AG09319 (cell line): ENCODE results near the gene CPNE9.

Experiments
- DNase-seq: peaks from one replicate; pipeline ENCODE4 v3.0.0-alpha.2; 2010; ENCODE audit warnings: low read depth; ENCODE audit errors: extremely low read depth
- CTCF ChIP-seq: IDR thresholded peaks from 2 replicates; pipeline ENCODE4 v1.5.1; 2011; ENCODE audit warnings: low read depth, mild to moderate bottlenecking, inconsistent platforms, low read length, moderate library complexity

CPNE9 gene

GRCh38 chr3:9695345-9695744 lies 8.3 kb upstream of the CPNE9 start:
- DNase-seq: no peak
- TF ChIP-seq CTCF: no peak

DNA sequence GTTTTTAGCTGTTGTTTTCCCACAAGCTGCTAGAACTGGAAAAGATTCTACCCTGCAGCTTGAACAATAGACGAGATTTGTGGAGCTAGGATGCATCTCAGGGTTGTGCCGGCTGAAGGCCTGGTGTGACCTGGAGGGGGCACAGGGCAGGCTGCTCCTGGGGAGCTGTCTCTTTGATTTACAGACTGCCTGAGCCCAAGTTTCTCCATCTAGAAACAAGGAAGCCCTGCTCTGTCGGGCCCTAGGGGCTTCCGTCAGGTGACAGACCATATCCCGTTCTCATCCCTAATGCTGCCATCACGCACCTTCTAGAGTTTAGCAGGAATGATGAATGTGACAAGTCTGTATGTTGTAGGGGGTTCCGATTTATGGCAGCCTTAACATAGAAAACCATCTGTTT lies 7.9 kb upstream of the CPNE9 start:
- TF ChIP-seq CTCF: no peak
- DNase-seq: no peak

- no peak for DNase-seq
- no peak for TF ChIP-seq CTCF
Measured at GRCh38 chr3:9696480-9697220, 7.0 kb upstream of the CPNE9 start.

DNA sequence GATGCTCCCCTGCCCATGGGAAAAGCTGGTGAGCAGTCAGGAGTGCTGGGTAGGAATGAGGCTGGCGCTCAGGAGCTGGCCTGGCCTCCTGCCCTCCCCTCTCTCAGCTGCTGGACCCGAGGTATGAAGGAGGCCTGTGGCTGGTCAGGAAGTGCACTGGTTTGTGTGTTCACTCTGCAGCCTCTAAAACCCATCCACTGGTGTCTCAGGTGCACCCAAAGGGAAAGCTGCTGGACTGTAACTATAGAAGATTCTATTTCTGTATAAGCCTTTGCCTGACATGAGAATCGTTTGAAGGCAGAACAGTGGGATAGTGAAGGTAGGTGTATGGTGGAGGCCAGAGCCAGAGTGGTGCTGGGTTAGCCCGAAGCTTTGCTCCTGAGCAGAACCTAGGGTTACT lies 5.7 kb upstream of the CPNE9 start:
- no peak for TF ChIP-seq CTCF

GRCh38 chr3:9698293-9698692 lies 5.3 kb upstream of the CPNE9 start:
- DNase-seq: no peak
- TF ChIP-seq CTCF: no peak

More for the DNA sequence above, 5.7 kb upstream of the CPNE9 start:
- DNase-seq: no peak

DNA sequence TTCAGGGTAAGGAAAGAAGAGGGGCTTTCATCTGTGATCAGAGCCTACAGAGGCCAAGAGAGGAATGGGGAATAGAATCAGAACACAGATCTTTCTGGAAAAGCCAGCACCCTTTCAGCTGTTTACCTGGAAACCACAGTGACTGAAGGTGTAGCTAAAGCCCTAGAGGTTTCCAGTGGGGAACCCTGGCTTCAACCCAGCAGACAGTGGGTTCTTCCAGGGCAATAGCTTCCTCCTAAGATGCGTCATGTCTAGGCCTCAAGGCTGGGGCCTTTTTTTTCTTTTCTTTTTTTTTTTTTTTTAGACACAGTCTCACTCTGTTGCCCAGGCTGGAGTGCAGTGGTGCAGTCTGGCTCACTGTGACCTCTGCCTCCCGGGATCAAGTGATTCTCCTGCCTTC lies 3.1 kb upstream of the CPNE9 start:
- no peak for DNase-seq
- no peak for TF ChIP-seq CTCF

DNA sequence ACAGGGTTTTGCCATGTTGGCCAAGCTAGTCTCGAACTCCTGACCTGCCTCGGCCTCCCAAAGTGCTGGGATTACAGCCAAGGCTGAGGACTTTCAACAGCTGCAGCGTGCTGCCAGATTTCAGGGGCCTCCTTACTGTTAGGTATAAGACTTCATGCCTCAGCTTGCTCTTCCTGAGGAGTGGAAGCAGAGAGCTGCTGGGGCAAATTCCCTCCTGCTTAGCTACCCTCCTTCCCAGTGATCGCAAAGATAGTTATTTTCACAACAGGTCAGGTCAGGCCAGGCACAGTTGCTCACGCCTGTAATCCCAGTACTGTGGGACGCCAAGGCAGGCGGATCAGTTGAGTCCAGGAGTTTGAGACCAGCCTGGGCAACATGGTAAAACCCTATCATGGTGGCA lies 2.6 kb upstream of the CPNE9 start:
- TF ChIP-seq CTCF: no peak
- no peak for DNase-seq
